GM18508 (cell line): ENCODE measurements around the gene CHMP5.
"Not testable (repeated sequence)": the region's sequence is repeated elsewhere in the genome, so short reads cannot be mapped to it uniquely, and the experiment has no call there.

ENCODE experiments used
- ATAC-seq: cut with Tn5 transposase; IDR thresholded peaks from one replicate; pipeline ENCODE4 v1.9.1; 2021; ENCODE audit warnings: moderate number of reproducible peaks; ENCODE audit not compliant: insufficient read depth, unreplicated experiment

Gene CHMP5

DNA sequence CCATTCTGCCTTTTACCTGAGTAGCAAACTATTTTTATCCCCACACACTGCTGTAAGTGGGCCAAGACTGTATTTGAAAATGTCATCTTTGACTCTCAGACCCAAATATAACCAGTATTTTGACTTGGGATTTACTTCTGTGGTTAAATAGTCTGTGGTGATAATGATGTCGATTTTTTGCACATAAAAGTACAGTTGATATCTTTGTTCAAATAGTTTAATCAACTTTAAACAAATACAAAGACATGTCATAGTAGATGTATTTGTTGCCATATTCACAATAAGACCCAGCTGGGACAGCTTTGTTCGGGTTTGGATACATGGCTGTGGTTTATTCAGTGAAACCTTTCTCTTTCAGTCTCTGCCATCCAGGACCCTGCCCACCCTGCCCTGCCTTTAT, 45.9 kb downstream of the CHMP5 start:
- ATAC-seq, result no peak

DNA sequence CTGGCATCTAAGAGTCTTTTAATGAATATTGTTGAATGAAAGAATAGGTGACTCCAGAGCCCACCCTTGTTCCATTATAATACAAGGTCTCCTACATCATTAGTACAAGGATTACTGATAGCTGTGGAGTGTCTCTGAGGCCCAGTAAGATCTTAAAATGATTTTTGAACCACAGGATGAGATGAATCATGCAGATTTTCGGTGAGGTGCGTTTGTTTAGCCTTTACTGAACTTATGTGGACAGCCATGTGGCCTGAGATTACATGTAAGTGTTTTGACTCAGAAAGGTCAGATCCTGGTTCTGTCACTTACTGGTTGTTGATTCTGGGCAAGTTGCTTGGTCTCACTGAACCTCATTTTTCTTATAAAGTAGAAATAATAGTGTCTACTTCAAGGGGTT, 47.1 kb downstream of the CHMP5 start:
- ATAC-seq, result no peak

DNA sequence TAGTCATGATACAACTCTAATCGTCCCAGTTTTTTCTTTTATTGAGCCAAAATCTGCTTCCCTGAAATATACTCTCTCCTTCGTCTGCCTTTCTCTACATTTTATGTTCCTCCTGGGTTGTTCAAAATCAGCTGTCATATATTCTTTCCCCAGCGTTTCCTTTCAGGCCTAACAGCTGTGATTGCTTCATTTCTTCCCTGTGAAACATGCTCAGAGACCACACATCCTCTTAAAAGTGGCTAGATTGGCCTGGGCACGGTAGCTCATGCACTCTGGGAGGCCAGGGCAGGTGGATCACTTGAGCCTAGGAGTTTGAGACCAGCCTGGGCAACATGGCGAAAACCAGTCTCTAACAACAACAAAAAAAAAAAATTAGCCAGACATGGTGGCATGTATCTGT, 50.5 kb downstream of the CHMP5 start:
- no peak for ATAC-seq

DNA sequence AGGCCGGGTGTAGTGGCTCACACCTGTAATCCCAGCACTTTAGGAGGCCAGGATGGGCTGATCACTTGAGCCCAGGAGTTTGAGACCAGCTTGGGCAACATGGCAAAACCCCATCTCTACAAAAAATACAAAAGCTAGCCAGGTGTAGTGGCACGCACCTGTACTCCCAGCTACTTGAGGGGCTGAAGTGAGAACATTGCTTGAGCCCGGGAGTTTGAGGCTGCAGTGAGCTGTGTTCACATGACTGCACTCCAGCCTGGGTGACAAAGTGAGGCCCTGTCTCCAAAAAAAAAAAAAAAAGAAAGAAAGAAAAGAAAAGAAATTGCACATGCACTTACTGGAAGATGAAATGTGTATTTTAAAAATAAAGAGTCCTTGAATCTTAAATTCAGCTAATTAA, 52.3 kb downstream of the CHMP5 start:
- not testable (repeated sequence) for ATAC-seq

DNA sequence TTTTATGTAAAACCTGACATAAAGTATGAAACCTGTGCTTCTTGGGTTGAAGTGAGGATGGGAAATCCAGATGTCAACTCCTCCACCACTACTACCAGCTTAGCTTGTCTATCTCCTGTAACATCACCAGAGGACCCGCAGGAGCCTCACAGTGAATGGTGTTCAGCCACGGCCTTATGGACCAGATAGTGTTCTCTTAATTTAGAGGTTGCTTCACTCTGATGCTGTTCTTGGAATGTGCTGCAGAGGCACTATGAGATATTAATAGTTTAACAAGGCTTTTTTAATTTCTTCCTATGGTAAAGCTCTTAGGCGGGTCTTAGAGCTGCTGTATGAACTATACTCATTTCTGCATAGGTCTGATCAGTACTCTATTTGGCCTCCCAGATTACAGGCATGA, 53.4 kb downstream of the CHMP5 start:
- no peak for ATAC-seq

DNA sequence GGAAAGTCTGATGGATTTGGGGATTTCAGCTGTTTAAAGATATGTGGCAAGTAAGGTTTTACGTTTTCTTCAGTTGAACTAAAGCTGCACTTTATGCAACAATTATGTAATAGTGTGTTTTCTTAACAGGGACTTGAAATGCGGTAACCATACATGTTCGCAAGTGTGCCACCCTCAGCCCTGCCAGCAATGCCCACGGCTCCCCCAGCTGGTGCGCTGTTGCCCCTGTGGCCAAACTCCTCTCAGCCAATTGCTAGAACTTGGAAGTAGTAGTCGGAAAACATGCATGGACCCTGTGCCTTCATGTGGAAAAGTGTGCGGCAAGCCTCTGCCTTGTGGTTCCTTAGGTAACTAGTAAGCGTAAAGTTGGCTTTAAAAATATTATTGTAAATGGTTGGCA, 53.9 kb downstream of the CHMP5 start:
- ATAC-seq, result no peak

DNA sequence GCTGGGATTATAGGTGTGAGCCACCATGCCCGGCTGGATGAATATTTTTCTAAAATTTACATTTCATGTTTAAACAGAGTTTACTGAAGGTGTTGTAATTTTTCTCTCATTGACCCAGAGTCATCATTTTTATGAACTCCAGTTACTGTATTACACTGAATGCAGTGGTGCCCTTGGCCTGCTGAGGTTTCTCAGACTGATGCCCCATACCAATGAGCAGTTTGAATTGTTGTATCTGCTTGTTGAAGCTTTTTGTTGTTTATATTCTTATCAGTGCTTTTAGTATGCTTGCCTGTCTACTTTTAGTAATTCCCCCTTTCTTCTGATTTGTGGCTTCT, 55.4 kb downstream of the CHMP5 start:
- ATAC-seq, result no peak

DNA sequence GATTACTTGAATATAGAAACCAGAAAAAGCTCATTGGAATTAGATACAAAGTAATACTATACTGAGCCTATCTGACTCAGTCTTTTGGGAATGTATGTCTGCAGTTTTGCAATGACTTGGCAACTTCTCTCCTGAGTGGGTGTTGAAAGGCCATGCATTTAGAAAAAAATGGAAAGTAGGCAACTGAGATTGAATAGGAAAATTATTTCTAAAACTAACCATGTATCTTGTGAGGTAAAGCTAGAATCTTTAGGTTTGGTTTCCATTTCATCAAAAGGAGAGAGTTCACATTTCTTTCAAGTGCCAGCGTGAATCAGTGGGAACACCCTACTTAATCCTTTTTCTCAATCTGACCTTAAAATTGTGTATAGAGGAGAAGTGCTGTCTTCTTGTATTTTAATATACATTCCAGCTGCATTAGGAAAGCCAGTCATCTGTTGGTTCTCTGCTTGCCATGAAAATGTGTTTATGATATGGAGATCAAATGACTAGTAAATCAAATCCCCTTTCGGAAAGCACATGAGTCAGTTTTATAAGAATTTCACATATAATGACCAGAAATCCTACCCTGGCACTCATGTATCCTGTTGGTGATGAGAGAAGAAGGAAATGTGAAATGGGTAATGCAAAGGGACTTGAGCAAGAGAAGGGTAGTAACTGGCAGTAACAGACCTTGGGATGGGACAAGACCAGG, 55.9 kb downstream of the CHMP5 start:
- no peak for ATAC-seq

DNA sequence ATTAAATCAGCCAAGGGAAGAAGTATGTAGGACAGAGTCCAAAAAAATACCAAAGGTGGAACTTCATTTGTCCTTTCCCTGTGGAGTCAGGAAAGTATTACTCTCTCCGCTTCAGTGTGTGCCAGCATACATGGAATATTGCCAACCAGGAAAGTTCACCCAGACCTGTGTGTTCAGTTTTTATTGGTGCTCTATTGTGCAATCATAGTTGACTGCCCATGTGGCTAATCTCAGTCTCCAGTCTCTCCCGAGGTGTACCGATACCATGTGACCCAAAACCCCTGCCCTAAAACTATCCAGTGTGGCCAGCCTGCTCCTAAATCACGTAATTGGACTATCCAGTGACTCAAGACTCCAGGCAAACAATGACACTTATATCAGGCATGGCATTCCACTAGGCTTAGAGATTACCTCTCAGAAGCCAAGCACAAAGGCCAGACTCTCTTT, 64.3 kb downstream of the CHMP5 start:
- ATAC-seq, result no peak

DNA sequence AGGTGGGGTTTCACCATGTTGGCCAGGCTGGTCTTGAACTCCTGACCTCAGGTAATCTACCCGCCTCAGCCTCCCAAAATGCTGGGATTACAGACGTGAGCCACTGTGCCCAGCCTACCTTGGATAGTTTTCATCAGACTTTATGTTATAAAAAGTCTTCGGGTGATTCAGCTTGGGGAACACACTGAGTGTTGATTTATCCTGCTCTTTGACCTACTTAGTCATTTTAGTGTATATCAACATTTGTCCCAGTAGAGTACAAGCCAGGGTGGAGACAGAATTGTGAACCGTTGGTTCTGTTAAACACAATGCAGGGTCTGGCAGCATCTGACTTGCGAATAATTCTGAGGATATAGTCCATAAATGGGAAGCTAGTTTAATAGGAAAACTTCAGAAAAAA, 65.1 kb downstream of the CHMP5 start:
- no peak for ATAC-seq

DNA sequence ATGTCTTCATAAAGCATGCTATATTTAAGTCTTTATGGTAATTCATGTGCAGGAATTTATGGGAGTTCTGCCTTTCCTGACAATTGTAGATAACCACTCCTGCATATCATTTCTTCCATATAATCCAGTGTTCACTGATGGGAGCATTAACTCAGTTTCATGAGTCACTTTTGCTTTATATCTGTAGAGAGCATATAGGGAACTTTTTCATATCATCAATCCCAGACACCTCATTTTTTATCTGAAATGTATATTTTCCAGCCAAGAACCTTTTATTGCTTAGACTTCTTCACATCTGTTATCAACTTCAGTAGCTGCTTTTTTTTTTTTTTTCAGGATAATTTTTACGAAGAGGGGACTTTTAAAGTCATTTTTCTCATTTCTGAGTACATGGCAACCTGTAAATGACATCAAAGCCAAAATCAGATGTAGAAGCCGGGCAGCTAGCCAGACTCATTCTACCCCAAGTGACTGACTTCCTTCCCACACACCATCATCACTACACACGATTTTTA, 66.6 kb downstream of the CHMP5 start:
- no peak for ATAC-seq
